ENCODE results near the gene ALPI. TPM values are rescaled to one million over a fixed set of nuclear protein-coding genes. Genes with fewer than 3 reads are reported as not detected.

ALPI gene
- total RNA-seq, 1 donor from 2014 or later = not detected

DNA sequence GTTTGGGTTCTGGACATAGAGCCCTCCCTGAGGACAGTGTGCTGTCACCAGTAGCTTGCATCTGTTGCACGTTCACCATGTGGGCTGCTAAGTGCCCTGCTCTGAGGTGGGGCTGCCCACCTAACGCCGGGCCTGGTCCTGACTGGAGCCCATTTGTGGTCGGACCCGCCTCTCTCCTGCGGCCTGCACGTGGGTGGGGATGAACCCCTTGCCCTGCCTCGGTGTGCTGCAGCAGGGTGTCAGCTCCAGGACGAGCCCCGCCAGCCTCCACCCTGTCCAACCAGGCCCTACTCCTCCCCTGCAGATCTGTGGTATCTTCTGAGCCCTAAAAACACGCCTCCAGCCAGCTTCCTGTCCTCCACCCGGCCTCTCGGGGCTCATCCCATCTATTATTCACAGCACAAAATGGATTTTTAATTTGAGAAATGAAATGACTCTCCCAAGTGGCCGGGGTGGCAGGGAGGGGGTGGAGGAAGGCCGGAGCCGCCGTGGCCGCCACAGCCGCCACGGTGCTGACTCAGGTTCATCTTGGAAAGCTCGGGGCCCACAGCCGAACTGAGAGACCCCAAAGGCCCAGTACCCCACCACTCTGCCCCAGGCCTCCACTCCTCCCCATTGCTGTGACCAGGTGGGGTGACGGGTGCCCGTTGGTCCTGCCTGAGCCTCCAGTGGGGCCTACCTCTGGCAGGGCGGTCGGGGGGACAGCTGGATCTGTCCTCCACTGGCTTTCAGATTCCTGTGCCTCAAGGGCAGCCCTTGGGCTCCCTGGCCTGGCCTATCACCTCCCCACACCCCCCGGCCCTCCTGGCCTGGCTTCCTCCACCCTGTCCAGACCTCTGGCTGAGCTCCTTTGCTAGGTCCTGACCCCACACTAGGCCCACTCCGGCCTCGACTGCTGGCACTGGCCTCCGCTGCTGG lies 34.5 kb downstream of the ALPI start:
- DNase-seq (ENCODE audit: low spot score) = no peak
- intact Hi-C loops (cut with DNase I) = loop anchor here (5.0 kb wide), 1 partner anchor 978 kb away; no protein-coding TSS in a partner anchor

DNA sequence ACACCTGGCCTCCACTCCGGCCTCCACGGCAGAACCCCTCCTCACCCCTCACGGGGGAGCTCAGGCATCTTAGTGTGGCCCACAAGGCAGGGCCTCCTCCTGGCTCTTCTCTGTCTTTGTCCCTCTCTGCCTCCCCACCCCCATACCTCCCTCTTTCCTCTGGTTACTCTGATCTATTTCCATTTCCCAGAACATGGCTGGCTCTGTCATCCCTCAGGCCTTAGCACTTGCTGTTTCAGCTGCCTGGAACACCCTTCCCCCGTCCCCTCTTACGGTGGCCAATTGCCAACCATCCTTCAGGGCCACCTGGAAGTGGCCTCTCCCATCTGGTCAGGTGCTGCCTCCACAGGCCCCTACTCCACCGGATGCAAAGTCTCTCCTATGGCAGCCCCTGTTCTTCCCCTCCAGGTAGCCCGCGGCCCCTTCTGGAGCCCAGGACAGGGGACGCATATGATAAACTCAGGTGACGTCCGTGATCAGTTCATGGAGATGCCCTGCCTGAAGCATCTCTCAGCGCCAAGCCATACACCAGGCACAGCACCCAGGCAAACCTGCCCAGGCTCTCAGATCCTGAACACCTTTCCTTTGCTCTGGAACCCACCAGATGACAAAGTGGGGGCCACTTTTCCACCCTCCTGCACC lies 35.3 kb downstream of the ALPI start:
- DNase-seq (ENCODE audit: low spot score) = no peak
- intact Hi-C loops (cut with DNase I) = loop anchor here (5.0 kb wide), 1 partner anchor 979 kb away; no protein-coding TSS in a partner anchor

DNA sequence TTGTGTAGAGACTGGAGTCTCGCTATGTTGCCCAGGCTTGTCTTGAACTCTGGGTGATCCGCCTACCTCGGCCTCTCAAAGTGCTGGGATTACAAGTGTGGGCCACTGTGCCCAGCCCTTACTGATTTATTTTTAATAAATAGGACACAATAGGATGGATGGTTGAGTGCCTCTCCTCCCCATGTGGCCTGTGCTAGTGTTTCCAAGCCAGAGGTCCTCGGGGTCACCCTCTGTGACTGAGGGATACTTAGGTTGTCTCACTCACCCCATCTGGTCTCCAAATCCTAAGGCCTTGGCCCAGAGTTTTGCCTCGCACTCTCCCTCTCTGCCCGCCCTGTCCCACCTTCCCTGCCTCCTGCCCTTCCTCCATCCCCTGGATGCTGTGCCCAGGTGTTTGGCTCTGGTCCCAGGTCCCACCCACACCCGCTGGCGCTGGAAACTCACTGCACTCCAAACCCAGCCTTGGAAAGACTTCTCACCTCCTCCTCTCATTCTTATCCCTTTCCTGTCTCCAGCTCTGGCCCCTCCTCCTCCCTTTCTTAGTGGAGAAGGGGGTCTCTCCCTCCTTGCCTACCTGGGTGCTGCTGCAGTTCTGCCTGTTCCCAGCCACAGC lies 36.4 kb downstream of the ALPI start:
- intact Hi-C loops (cut with DNase I) = loop anchor here (5.0 kb wide), 1 partner anchor 980 kb away; no protein-coding TSS in a partner anchor
- DNase-seq (ENCODE audit: low spot score) = no peak

DNA sequence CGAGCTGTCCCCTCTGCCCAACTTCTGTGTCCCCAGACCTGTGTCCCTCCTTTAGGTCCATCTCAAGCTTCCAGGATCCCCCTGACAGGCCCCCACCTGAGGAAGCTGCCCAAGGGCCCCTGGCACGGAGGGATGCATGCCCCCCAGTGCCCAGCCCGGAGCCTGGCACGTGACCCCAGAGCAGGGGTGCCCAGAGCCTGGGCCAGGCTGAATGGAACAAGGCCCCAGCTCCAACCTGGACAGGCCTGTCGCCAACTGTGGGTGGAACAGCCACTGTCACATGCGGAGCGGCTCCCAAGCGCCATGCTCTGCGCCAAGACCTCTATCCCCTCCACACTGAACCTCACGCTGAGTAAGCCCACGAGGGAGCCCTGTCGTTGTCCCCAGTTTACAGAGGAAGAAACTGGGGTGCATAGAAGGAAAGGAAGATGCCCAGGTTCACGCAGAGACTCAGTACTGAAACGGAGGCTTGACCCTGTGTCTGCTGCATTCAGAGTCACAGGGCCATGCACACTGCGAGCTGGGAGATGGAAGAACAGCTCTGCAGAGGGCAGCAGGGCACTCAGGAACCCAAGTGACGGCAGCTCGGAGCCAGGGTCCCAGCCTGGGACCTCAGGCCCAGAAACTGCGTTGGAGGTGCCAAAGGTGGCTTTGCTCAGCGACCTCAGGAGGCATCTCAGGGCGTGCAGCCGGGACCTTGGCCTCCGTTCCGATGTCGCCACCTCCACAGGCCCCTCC lies 37.2 kb downstream of the ALPI start:
- no peak for DNase-seq (ENCODE audit: low spot score)

DNA sequence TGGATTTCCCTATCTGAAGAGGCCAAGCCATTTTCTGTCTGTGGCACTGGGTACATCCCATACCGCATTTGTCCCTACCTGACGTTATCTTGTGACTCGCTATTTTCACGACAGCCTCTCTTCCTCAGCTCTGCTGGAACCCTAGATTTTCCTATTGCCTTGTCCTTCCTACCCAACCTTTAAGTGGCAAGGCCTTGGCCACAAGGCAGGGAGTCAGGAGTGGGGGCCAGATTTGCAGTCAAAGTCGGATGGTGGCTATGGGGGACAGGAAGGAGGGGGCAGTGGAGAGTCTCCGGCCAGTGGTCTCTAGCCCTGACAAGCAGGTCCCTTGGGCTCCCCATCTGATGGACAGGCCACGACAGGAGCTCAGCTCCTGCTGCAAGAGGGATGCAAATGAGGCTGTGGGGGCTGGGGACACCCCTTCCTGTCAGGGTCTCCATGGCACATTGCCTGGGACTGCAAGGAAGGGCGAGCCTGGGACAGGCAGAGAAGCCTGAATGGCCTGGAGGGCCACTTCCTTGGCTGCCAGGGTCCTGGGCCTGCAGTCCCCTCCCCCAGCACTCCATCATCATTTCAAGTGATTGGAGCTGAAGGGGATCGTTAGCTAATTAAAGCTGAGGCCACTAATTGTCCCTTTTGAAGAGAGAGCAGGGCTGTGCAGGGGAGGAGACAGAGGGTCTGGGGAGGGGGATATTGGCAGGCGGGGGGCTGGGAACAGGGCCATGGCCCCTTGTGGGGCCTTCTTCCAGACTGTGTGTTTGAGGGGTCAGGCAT lies 37.9 kb downstream of the ALPI start:
- intact Hi-C loops (cut with DNase I) = loop anchor here (5.0 kb wide), 1 partner anchor 982 kb away; no protein-coding TSS in a partner anchor
- DNase-seq (ENCODE audit: low spot score) = no peak

More for the DNA sequence above, 37.2 kb downstream of the ALPI start:
- intact Hi-C loops (cut with DNase I) = loop anchor here (5.0 kb wide), 1 partner anchor 981 kb away; no protein-coding TSS in a partner anchor

DNA sequence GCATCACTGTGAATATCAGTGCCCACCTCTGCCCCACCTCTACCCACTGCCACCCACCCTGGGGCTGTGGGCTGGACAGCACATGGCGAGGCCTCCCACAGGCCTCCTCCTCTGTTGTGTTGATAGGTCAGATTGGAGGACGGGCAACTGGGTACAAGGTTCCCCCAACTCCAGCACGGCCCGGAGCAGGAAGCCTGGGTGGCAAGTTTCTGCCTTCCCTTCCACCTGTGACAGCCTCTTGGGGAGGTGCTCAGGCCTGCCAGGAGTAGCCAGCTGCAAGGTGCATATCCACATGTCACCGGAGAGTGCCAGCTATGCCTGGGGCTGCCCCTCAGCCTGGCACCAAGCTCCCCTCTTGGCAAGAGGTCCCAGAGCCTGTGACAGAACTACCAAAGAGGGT lies 38.6 kb downstream of the ALPI start:
- DNase-seq (ENCODE audit: low spot score) = no peak
- intact Hi-C loops (cut with DNase I) = loop anchor here (5.0 kb wide), 1 partner anchor 982 kb away; no protein-coding TSS in a partner anchor

DNA sequence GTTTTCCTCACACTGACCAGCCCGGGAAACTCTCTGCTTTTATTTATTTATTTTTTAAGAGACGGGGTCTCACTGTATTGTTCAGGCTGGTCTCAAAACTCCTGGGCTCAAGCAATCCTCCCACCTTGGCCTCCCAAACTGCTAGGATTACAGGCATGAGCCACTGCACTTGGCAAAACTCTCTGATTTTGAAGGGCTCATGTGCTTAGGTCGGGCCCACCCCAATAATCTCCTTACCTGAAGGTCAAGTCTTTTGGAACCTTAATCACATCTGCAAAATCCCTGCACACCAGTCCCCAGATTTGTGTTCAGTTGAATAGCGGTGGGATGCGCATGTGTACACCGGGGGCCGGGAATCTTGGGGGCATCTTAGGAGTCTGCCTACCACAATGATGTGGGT lies 39.3 kb downstream of the ALPI start:
- no peak for DNase-seq (ENCODE audit: low spot score)
- intact Hi-C loops (cut with DNase I) = no loop called here

DNA sequence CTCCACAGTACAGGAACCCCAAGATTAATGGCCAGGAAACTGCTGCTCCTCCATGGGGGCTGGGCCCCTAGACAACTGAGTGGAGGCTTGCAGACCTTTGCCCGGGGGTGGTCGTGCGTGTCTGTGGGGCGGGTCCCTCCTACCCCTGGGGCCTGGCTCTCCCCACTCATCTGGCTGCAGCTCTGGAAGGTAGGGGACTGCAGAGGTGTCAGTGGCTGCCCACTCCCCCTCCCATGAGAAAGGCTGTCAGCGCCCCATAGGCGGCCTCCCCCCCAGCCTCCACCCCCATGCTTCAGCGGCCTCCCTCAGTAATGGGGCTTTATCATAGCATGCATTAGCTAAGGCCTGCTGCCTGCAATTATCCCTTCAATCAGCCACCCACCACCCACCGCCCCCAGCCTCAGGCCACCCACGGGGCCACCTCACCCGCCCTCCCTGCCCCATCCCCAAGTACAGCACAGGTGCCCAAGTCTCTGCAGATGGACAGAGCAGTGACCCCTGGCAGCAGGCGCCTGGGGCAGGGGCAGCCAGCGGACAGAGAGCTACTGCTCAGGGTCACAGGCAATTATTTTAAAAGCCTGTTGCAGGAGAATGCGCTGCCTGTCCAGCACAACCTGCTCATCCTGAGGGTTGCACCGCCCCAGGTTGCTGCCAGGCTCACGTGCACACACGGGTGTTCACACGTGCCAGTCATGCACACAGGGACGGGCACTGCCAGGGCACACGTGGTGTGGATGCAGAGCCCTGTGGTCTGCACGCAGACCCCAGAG lies 40.7 kb downstream of the ALPI start:
- intact Hi-C loops (cut with DNase I) = no loop called here
- DNase-seq (ENCODE audit: low spot score) = no peak

DNA sequence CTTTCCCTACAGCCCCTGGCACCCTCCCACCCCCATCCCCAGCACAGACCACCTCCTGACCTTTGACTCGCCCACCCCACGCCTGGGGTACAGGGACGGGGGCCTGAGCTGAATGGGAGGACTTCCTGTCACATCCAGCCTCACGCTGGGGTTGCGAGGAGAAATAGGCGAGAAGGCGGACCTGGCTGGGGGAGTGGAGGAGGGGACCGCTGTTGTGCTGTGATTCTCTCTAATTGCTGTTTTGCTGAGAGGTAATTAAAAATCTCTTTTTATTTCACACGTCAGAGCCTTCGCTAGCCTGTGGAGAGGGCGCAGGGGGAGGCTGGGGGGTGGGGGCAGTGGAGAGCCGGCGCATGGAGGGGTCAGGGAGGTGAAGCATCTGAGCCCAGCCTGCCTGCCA lies 41.4 kb downstream of the ALPI start:
- intact Hi-C loops (cut with DNase I) = no loop called here
- DNase-seq (ENCODE audit: low spot score) = no peak

DNA sequence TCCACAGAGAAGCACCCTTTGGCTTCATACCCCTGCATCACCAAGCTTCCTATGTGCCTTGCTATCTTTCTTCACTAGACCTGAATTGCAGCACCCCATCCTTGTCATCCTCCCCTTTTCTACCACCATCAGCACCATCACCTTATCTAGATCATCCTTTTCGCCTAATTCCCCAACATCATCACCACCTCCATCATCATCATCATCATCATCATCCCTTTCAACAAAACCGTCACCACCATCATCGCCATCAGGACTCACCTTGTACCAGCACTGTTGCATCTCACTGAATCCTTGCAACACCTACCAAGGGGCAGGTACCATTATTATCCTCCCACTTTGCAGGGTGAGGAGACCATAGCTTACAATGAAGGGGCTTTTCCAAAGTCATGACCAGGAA lies 42.5 kb downstream of the ALPI start:
- DNase-seq (ENCODE audit: low spot score) = no peak
- intact Hi-C loops (cut with DNase I) = no loop called here

DNA sequence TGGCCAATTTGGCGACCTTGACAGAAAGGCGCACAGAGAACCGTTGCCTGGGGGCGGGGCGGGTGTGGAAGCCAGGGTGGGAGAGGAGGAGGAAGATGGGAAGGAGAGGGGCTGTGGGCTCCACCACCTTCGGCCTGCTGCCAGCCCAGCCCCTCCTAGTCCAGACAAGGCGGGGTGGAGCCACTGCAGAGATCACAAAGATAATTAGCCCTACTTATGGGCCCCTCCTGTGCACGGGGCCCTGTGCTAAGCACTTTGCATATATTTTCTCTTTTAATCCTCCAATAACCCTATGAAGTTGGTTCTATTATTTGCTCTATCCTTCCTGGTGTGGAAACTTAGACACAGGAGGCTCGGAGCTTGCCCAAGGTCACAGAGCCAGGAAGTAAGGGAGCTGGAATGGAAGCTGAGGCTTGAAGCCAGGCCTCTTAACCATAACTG lies 45.4 kb downstream of the ALPI start:
- intact Hi-C loops (cut with DNase I) = no loop called here
- no peak for DNase-seq (ENCODE audit: low spot score)

DNA sequence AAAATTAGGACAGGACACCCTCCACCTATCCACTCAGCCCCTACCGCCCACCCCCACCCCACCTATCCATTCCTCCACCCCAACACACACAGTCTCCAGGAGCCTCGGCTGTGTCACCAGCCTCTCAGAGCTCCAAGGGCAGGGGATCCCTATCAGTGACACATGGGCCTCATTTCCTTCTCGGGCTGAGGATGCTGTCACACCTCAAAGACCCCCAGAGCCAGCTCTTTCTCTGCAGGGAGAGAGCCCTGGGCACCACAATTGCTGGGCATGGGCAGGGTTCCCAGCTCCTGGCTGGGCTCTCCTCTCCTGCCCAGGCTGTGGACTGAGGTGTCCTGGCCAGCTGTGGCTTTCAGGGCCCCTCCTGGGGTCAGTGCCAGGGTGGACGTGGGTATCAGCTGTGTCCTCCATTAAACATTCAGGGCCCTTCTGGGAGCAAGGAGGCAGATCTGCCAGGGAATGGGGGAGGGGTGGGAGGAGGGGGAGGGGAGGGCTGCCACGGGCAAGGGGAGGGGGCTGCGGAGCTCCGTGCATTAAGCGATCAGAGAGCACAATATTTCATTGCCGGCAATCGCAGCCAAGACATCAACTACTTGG lies 45.9 kb downstream of the ALPI start:
- intact Hi-C loops (cut with DNase I) = no loop called here
- DNase-seq (ENCODE audit: low spot score) = no peak

DNA sequence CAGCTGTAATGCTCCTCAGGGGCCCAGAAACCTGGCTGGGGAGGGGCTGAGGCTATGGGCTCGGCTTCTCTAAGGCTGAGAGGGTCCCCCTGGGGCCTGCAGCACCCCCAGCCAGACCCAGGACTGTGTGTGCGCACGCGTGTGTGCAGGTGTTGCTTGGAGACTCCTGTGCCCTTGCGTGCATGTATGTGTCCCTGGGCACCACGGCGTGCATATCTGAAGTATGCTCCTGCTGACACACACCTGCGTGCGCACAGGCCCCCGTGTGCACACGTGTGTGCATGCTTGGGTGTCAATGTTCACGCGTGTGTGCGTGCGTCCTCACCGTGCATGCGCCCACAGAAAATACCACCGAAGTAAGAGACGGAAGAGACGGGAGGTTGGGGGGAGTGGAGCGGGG lies 46.6 kb downstream of the ALPI start:
- DNase-seq (ENCODE audit: low spot score) = no peak
- intact Hi-C loops (cut with DNase I) = no loop called here

DNA sequence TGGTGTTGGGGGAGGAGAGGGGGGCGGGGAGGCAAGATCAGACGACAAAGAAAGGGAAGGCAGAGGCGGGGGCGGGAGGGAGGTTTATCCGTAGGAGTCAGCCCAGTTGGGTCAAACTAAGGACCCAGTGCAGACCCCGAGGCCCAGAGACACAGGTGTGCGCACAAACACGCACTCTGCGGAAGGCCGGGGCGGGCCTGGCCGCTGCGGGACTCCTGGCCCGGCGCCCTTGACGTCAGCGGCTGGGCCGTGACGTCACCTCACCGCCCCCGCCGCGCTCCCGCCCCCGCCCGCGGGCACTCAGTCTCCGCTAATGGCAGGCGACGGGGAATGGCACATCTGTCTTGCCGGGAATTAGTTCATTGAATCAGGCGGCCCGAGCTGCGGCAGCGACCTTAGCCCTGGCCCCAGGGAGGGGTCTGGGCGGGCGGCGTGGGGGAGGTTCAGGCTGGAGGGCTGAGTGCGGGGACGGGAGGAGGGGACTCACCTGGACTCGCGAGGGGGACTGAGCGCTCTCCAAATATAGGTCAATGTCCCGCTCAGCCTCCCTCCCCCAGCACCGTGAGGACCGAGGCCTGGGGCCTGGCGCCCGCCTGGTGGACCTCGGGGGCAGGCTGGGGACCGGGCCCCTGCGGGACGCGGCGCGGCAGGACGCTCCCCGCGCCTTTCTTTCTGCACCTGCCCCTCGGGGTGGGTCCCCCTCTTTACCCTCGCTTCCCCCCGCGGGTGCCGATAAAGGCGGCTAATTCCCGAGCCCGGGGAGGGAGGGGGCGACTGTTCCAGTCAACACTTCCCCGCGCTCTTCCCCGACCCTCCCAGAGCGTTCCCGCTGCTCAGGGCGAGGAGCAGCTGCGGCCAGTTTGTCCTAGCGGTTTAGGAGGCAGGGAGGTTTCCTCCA lies 47.2 kb downstream of the ALPI start:
- intact Hi-C loops (cut with DNase I) = no loop called here
- no peak for DNase-seq (ENCODE audit: low spot score)

DNA sequence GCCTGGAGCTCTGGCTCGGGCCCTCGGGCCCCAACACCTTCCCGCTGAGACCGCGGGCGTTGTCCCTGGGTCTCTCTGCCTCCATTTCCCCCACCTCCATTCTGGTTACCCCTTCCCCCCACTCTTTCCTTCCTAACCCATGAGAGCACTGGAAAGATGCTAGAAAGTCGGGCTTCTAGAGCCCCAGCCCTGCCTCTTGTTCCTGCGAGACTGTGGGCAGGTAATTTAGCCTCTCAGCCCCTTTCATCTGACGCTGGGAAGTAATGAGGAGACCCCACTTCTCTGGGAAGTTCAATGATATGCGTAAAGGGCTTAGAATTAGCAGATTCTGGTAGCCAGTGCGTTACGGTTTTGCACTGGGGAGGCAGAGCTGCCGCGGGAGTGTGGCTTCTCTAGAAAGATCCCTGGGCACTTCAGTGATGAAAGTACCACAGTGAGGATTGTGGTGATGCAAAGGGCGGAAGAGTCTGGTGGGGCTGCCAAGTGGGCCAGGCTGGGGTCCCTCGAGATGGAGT lies 47.9 kb downstream of the ALPI start:
- DNase-seq (ENCODE audit: low spot score) = no peak
- intact Hi-C loops (cut with DNase I) = no loop called here

DNA sequence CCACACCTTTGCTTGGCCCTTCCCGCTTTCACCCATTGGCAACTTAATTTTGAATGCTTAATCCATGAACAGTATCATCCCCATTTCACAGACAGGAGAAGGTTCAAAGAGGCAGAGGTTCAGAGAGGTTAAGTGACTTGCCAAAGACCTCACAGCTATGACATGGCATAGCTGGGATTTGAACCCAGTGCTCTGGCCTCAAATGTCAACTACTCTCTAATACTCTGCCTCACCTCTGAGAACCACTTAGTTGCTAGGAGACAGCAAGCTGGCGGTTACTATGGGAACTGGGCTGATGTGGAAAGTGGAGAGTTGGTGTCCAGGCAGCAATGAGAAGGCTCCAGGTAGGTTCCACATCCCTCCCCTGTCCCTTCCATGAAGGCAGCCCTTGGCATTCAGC lies 48.5 kb downstream of the ALPI start:
- no peak for DNase-seq (ENCODE audit: low spot score)
- intact Hi-C loops (cut with DNase I) = no loop called here
